Neural cell (in vitro differentiated cells): ENCODE data around the gene PNPLA2. TPM values are rescaled to one million over a fixed set of nuclear protein-coding genes. Genes with fewer than 3 reads are reported as not detected.

Experiments
- H2AFZ ChIP-seq: fragments of 200-600, 300-800 bp; sonication (generic), shearing (Covaris generic); 2 replicates; pipeline ENCODE4 v1.6.0; 2014; ENCODE audit warnings: low read depth, mild to moderate bottlenecking, antibody characterized with exemption, low read length, moderate library complexity
- H3F3A ChIP-seq: fragments of 200-600 bp; shearing (Covaris generic); 2 replicates; pipeline ENCODE4 v1.6.1; 2016; ENCODE audit warnings: mild to moderate bottlenecking, moderate library complexity, mixed read lengths, antibody characterized with exemption, low read length; ENCODE audit not compliant: insufficient read depth, poor library complexity, severe bottlenecking
- H3K27ac ChIP-seq: fragments of 200-600, 300-800 bp; sonication (generic), shearing (Covaris generic); 2 replicates; pipeline ENCODE4 v1.5.1; 2014; ENCODE audit warnings: mild to moderate bottlenecking, low read length, moderate library complexity
- H3K27me3 ChIP-seq: fragments of 300-800, 200-600 bp; sonication (generic), shearing (Covaris generic); 2 replicates; pipeline ENCODE4 v1.6.0; 2014; ENCODE audit warnings: mild to moderate bottlenecking, low read depth, low read length, moderate library complexity; ENCODE audit not compliant: insufficient read depth
- H3K36me3 ChIP-seq: fragments of 300-800, 200-600 bp; sonication (generic), shearing (Covaris generic); 2 replicates; pipeline ENCODE4 v1.5.1; 2014; ENCODE audit warnings: mild to moderate bottlenecking, antibody characterized with exemption, low read length, moderate library complexity; ENCODE audit not compliant: insufficient read depth
- H3K4me2 ChIP-seq: fragments of 300-800, 200-600 bp; sonication (generic), shearing (Covaris generic); 2 replicates; pipeline ENCODE4 v1.6.0; 2014; ENCODE audit warnings: mild to moderate bottlenecking, low read length
- H3K4me3 ChIP-seq: fragments of 300-800, 200-600 bp; sonication (generic), shearing (Covaris generic); 2 replicates; pipeline ENCODE4 v1.5.1; 2014; ENCODE audit warnings: mild to moderate bottlenecking, low read length, moderate library complexity
- H3K79me2 ChIP-seq: fragments of 200-600 bp; shearing (Covaris generic); replicated peaks from 2 replicates; pipeline ENCODE4 v1.6.0; 2014; ENCODE audit warnings: mild to moderate bottlenecking, low read length, moderate library complexity; ENCODE audit not compliant: insufficient read depth
- H3K9ac ChIP-seq: fragments of 300-800, 200-600 bp; sonication (generic), shearing (Covaris generic); 2 replicates; pipeline ENCODE4 v1.6.1; 2016; ENCODE audit warnings: mild to moderate bottlenecking, low read length, mixed read lengths
- H3K9me2 ChIP-seq: fragments of 200-600 bp; shearing (Covaris generic); 2 replicates; pipeline ENCODE4 v1.6.1; 2016; ENCODE audit warnings: mild to moderate bottlenecking, low read length, mixed read lengths; ENCODE audit not compliant: insufficient read depth
- H3K9me3 ChIP-seq: fragments of 200-600, 300-800 bp; sonication (generic), shearing (Covaris generic); 2 replicates; pipeline ENCODE4 v1.6.1; 2016; ENCODE audit warnings: mild to moderate bottlenecking, mixed run types, low read length, moderate library complexity, mixed read lengths
- H4K20me1 ChIP-seq: fragments of 200-600 bp; shearing (Covaris generic); 2 replicates; pipeline ENCODE4 v1.6.1; 2016; ENCODE audit warnings: mild to moderate bottlenecking, mixed run types; ENCODE audit not compliant: insufficient read depth
- EP300 ChIP-seq: fragments of 450-650 bp; conservative IDR thresholded peaks from 2 replicates; pipeline ENCODE4 v1.6.1; 2014; ENCODE audit warnings: antibody characterized with exemption, mild to moderate bottlenecking, moderate library complexity; ENCODE audit not compliant: poor library complexity, severe bottlenecking
- EZH2 ChIP-seq: fragments of 200-600, 300-800 bp; shearing (Covaris generic), sonication (generic); IDR thresholded peaks from 2 replicates; pipeline ENCODE4 v1.6.1; 2014; ENCODE audit warnings: antibody characterized with exemption, low read length, borderline replicate concordance, mild to moderate bottlenecking; ENCODE audit not compliant: insufficient read depth, poor library complexity, severe bottlenecking
- MXI1 ChIP-seq: fragments of 450-650 bp; conservative IDR thresholded peaks from 2 replicates; pipeline ENCODE4 v1.6.1; 2014; ENCODE audit warnings: antibody characterized with exemption, mild to moderate bottlenecking; ENCODE audit not compliant: poor library complexity, severe bottlenecking
- POLR2AphosphoS5 ChIP-seq: IDR thresholded peaks from 2 replicates; pipeline ENCODE4 v1.6.1; 2012
- RAD21 ChIP-seq: fragments of 450-650 bp; conservative IDR thresholded peaks from 2 replicates; pipeline ENCODE4 v1.6.1; 2014; ENCODE audit warnings: antibody characterized with exemption, mild to moderate bottlenecking, moderate library complexity
- SMC3 ChIP-seq: fragments of 450-650 bp; conservative IDR thresholded peaks from 2 replicates; pipeline ENCODE4 v1.6.1; 2014; ENCODE audit warnings: antibody characterized with exemption, mild to moderate bottlenecking, moderate library complexity; ENCODE audit not compliant: poor library complexity
- TAF1 ChIP-seq: IDR thresholded peaks from 2 replicates; pipeline ENCODE4 v1.6.1; 2012; ENCODE audit warnings: low read depth
- polyA plus RNA-seq: library from polyadenylated mRNA; depleted of rRNA; stranded (reverse); fragments of >200 nt; gene quantifications from 2 replicates; pipeline ENCODE4 v1.2.3, GENCODE V29; 2014
- TF ChIP-seq, protein P1 (sequence below): fragments of 450-650 bp; IDR thresholded peaks from 2 replicates; pipeline ENCODE4 v1.5.1; 2014; ENCODE audit warnings: antibody characterized with exemption, mild to moderate bottlenecking, moderate library complexity; ENCODE audit not compliant: poor library complexity, severe bottlenecking
- TF ChIP-seq, protein P2 (sequence below): IDR thresholded peaks from 2 replicates; pipeline ENCODE4 v1.6.1; 2012; ENCODE audit warnings: borderline replicate concordance

PNPLA2 gene
- polyA plus RNA-seq, 1 donor from 2014 or later = 7.8 TPM

- Histone ChIP-seq H3K27me3 (no peaks in the 10 kb centered on the region), H3K79me2 (peaks cover 3% of the 10 kb centered on the region), H3K36me3 (no peaks in the 10 kb centered on the region), H3K9me2 (no peaks in the 10 kb centered on the region), H3K9me3 (no peaks in the 10 kb centered on the region), H2AFZ (no peak overlapping the region), H3K27ac (no peak overlapping the region), H3K4me2 (no peak overlapping the region), H3F3A (no peaks in the 10 kb centered on the region), H3K9ac (no peak overlapping the region), H4K20me1 (no peaks in the 10 kb centered on the region), H3K4me3 (no peak overlapping the region)
- TF ChIP-seq SMC3 (no peak), EZH2 (no peak)
- TF ChIP-seq, protein P1, sequence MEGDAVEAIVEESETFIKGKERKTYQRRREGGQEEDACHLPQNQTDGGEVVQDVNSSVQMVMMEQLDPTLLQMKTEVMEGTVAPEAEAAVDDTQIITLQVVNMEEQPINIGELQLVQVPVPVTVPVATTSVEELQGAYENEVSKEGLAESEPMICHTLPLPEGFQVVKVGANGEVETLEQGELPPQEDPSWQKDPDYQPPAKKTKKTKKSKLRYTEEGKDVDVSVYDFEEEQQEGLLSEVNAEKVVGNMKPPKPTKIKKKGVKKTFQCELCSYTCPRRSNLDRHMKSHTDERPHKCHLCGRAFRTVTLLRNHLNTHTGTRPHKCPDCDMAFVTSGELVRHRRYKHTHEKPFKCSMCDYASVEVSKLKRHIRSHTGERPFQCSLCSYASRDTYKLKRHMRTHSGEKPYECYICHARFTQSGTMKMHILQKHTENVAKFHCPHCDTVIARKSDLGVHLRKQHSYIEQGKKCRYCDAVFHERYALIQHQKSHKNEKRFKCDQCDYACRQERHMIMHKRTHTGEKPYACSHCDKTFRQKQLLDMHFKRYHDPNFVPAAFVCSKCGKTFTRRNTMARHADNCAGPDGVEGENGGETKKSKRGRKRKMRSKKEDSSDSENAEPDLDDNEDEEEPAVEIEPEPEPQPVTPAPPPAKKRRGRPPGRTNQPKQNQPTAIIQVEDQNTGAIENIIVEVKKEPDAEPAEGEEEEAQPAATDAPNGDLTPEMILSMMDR = no peak
- TF ChIP-seq, protein P2, sequence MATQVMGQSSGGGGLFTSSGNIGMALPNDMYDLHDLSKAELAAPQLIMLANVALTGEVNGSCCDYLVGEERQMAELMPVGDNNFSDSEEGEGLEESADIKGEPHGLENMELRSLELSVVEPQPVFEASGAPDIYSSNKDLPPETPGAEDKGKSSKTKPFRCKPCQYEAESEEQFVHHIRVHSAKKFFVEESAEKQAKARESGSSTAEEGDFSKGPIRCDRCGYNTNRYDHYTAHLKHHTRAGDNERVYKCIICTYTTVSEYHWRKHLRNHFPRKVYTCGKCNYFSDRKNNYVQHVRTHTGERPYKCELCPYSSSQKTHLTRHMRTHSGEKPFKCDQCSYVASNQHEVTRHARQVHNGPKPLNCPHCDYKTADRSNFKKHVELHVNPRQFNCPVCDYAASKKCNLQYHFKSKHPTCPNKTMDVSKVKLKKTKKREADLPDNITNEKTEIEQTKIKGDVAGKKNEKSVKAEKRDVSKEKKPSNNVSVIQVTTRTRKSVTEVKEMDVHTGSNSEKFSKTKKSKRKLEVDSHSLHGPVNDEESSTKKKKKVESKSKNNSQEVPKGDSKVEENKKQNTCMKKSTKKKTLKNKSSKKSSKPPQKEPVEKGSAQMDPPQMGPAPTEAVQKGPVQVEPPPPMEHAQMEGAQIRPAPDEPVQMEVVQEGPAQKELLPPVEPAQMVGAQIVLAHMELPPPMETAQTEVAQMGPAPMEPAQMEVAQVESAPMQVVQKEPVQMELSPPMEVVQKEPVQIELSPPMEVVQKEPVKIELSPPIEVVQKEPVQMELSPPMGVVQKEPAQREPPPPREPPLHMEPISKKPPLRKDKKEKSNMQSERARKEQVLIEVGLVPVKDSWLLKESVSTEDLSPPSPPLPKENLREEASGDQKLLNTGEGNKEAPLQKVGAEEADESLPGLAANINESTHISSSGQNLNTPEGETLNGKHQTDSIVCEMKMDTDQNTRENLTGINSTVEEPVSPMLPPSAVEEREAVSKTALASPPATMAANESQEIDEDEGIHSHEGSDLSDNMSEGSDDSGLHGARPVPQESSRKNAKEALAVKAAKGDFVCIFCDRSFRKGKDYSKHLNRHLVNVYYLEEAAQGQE = no peak
Observed at GRCh38 chr11:816433-816779, 2.3 kb upstream of the PNPLA2 start.

DNA sequence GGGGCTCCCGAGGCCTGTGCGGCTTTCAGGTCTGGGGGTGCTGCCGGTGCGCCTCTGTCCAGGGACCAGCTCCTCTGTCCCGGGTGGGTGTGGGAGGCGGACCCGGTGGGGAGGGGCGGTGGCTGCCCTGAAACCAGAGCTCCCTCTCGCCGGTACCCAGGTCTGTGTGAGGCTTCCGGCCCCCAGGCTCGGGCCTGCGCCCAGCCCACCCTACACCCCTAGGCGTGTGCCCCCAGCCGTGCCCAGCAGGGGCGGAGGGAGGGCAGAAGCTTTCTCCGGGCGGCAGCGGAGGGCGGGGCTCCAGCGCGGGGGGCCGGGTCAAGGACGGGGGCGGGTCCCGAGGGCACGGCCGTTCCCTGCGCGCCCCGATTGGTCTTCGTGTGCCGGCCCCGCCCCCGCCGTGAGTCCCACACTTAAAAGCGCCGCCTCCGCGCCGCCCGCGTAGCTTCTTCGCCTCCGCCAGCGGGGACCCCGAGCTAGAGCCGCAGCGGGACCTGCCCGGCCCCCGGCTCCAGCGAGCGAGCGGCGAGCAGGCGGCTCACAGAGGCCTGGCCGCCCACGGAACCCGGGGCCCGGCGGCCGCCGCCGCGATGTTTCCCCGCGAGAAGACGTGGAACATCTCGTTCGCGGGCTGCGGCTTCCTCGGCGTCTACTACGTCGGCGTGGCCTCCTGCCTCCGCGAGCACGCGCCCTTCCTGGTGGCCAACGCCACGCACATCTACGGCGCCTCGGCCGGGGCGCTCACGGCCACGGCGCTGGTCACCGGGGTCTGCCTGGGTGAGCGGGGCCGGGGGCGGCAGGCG is 616 bp downstream of the PNPLA2 start:
- Histone ChIP-seq H2AFZ (peak overlapping the region; percentile 85), H3K9me2 (no peaks in the 10 kb centered on the region), H3K36me3 (no peaks in the 10 kb centered on the region), H3K27me3 (no peaks in the 10 kb centered on the region), H3F3A (no peaks in the 10 kb centered on the region), H3K4me2 (peak overlapping the region; percentile 25), H3K9ac (peak overlapping the region; percentile 69), H3K27ac (peak overlapping the region; percentile 45), H3K79me2 (peaks cover 3% of the 10 kb centered on the region), H3K9me3 (no peaks in the 10 kb centered on the region), H4K20me1 (no peaks in the 10 kb centered on the region), H3K4me3 (peak overlapping the region; percentile 81)
- peak; percentile 27 for TF ChIP-seq RAD21
- TF ChIP-seq EP300 = peak; percentile 23
- TF ChIP-seq, protein P1 = no peak
- no peak for TF ChIP-seq EZH2
- peak; percentile 91 for TF ChIP-seq MXI1
- TF ChIP-seq, protein P2 = peak; percentile 17
- peak; percentile 66 for TF ChIP-seq POLR2AphosphoS5
- TF ChIP-seq SMC3 = no peak
- TF ChIP-seq TAF1 = no peak
